OCI-LY1 (cell line): ENCODE results near the gene MYRF.

Experiments
- CTCF ChIP-seq: fragments of 200-600 bp; sonication (generic), shearing (Covaris generic); IDR thresholded peaks from 2 replicates; pipeline ENCODE4 v1.5.1; 2017; ENCODE audit warnings: mild to moderate bottlenecking, antibody characterized with exemption, low read length, moderate library complexity, mixed read lengths
- EZH2 ChIP-seq: fragments of 200-600 bp; sonication (generic), shearing (Covaris generic); IDR thresholded peaks from 2 replicates; pipeline ENCODE4 v1.8.0; 2017; ENCODE audit warnings: borderline replicate concordance, mixed run types, mild to moderate bottlenecking, antibody characterized with exemption, low read length, moderate library complexity, mixed read lengths

- TF ChIP-seq CTCF (no peak), EZH2 (no peak)
Measured at GRCh38 chr11:61745781-61746441, 6.5 kb upstream of the MYRF start.
